Small intestine (tissue), 4 donors: ENCODE data around the gene LPCAT2. TPM values are rescaled to one million over a fixed set of nuclear protein-coding genes. Genes with fewer than 3 reads are reported as not detected.

Experiments used
- polyA plus RNA-seq, 4 donors: library from polyadenylated mRNA; stranded (reverse) in 3 of 4; unstranded in 1 of 4; fragments of 200-250 nt in 3 of 4; fragments of 120-200 nt in 1 of 4; gene quantifications; one replicate each; pipeline versions ENCODE4 v1.2.1 to v1.2.3, GENCODE V29; 2013
- donor health status: healthy with polysubstance abuse.
- donor health status: Bipolar disorder and iron deficiency.
- donor health status: healthy.

The LPCAT2 gene
- polyA plus RNA-seq, 4 donors: 1.3 to 8.6 (median 4.9) TPM

Other genes starting within 250 kb of the LPCAT2 start
- under 1 TPM in 1 of 4 donors, not detected in 3; 0.30 TPM for gene IRX6, start 184.9 kb upstream of the LPCAT2 start, polyA plus RNA-seq
- gene MMP2, start 29.9 kb upstream of the LPCAT2 start, polyA plus RNA-seq: 10 to 100 TPM in 3 of 4 donors, 1 to 10 TPM in 1; 1.6 to 97.2 (median 41.2) TPM
- under 1 TPM in 2 of 4 donors, not detected in 2; 0.06 to 0.07 TPM for gene CAPNS2, start 57.6 kb downstream of the LPCAT2 start, polyA plus RNA-seq
- gene SLC6A2, start 146.9 kb downstream of the LPCAT2 start, polyA plus RNA-seq: under 1 TPM in 1 of 4 donors, not detected in 3; 0.22 TPM